MM.1S (cell line): Measurements from ENCODE around the gene USP47.

Source experiments
- CTCF ChIP-seq: fragments of 300-600 bp; sonication (generic); IDR thresholded peaks from 2 replicates; pipeline ENCODE4 v1.5.1; 2016; ENCODE audit warnings: antibody characterized with exemption, low read length, mixed read lengths
- EZH2 ChIP-seq: fragments of 300-600 bp; sonication (generic); optimal IDR thresholded peaks from 2 replicates; pipeline ENCODE3; 2017; ENCODE audit warnings: low read depth, mild to moderate bottlenecking, antibody characterized with exemption, low read length, mixed read lengths
- EZH2phosphoT487 ChIP-seq: fragments of 300-600 bp; sonication (generic); IDR thresholded peaks from 2 replicates; pipeline ENCODE4 v1.6.1; 2018; ENCODE audit warnings: antibody characterized with exemption, low read length

GRCh38 chr11:11984563-11984962 lies 142.8 kb downstream of the USP47 start:
- TF ChIP-seq CTCF (no peak), EZH2phosphoT487 (no peak), EZH2 (no peak)
